Measurements from ENCODE around the gene ACKR4. TPM values are rescaled to one million over a fixed set of nuclear protein-coding genes. Genes with fewer than 3 reads are reported as not detected.

The ACKR4 gene
- polyA plus RNA-seq, 1 of the 3 experiments (the other 2 are of a cell fraction) = 0.10 TPM

DNA sequence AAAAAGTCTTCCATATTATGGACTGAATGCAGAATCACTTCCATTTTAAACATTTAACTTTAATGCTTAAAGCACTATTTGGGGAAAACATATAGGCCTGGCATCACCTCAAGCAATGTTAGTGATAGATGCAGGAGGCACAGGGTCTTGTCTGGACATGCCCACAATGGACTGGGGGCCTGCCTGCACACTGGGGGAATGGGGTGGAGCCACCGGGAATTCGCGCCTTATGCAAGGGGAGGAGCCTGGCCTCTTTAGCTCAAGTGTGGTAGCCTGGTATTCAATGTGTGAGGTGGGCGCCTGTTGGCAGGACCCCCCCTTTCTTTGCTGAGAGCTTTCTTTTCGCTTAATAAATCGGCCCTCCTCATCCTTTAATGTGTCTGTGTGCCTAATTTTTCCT lies 29.9 kb downstream of the ACKR4 start:
- Histone ChIP-seq H4K20me1 (ENCODE audit: insufficient read depth) (no peaks in the 10 kb centered on the region), H3K9me2 (no peaks in the 10 kb centered on the region), H3F3A (replicated peaks; ENCODE audit: insufficient read depth) (peaks cover 24% of the 10 kb centered on the region), H3K4me3 (ENCODE audit: low read depth in 2 of 2, low read length in 1 of 2) (no peak overlapping the region), H3K36me3 (replicated peaks in 1 of 2; ENCODE audit: control insufficient read depth in 1 of 2, insufficient read depth in 2 of 2, low read length in 1 of 2) (peaks cover 10 to 27% of the 10 kb centered on the region in 2 experiments), H3K9ac (no peak overlapping the region), H3K4me2 (no peak overlapping the region), H3K27ac (ENCODE audit: low read depth in 2 of 2, low read length in 1 of 2) (no peak overlapping the region; a peak in 1 of 4 replicates), H2AFZ (ENCODE audit: low read depth) (no peak overlapping the region), H3K9me3 (no peaks in the 10 kb centered on the region), H3K4me1 (ENCODE audit: control insufficient read depth in 1 of 2, insufficient read depth in 2 of 2, low read depth in 1 of 2, low read length in 1 of 2) (peaks cover 0 to 32% of the 10 kb centered on the region in 2 experiments; a peak in 3 of 4 replicates), H3K27me3 (ENCODE audit: insufficient read depth) (no peaks in the 10 kb centered on the region), H3K79me2 (ENCODE audit: insufficient read depth) (no peaks in the 10 kb centered on the region)
- POLR2A ChIA-PET = no interaction called here
- CTCF ChIA-PET = interaction anchor here (1.1 to 1.2 kb wide), 2 partner anchors 13 to 91 kb away, joined by 4 to 8 read pairs; no protein-coding TSS in a partner anchor
- no peak for DNase-seq
- 97% methylated on average over 3 of the region's 6 CpGs for WGBS (ENCODE audit: low lambda C conversion rate)
- TF ChIP-seq POLR2AphosphoS5 (IDR thresholded peaks at IDR 0.05; ENCODE audit: low read depth, low read length) = no peak
- TF ChIP-seq RAD21 (IDR thresholded peaks at IDR 0.05; ENCODE audit: low read length) = no peak
- TF ChIP-seq GABPA (IDR thresholded peaks at IDR 0.05; ENCODE audit: low read depth) = no peak
- no peak for TF ChIP-seq FOXM1 (IDR thresholded peaks at IDR 0.05; ENCODE audit: low read depth)
- no peak for TF ChIP-seq NRF1 (IDR thresholded peaks at IDR 0.05; ENCODE audit: low read depth, low read length)
- no peak for TF ChIP-seq SIN3A (IDR thresholded peaks at IDR 0.05; ENCODE audit: borderline replicate concordance, low read depth, low read length)
- TF ChIP-seq ELF1 (IDR thresholded peaks at IDR 0.05) = no peak
- TF ChIP-seq RXRA (IDR thresholded peaks at IDR 0.05; ENCODE audit: borderline replicate concordance, low read depth) = no peak
- TF ChIP-seq USF1 (IDR thresholded peaks at IDR 0.05; ENCODE audit: borderline replicate concordance, low read depth) = no peak
- TF ChIP-seq MAX (IDR thresholded peaks at IDR 0.05; ENCODE audit: low read depth) = no peak
- no peak for TF ChIP-seq EP300 (IDR thresholded peaks at IDR 0.05; ENCODE audit: borderline replicate concordance in 1 of 2, low read depth in 1 of 2, low read length in 1 of 2)
- no peak for TF ChIP-seq IRF3 (IDR thresholded peaks at IDR 0.05; ENCODE audit: low read depth, low read length)
- TF ChIP-seq RCOR1 (IDR thresholded peaks at IDR 0.05; ENCODE audit: low read length) = no peak
- no peak for TF ChIP-seq TCF12 (IDR thresholded peaks at IDR 0.05)

DNA sequence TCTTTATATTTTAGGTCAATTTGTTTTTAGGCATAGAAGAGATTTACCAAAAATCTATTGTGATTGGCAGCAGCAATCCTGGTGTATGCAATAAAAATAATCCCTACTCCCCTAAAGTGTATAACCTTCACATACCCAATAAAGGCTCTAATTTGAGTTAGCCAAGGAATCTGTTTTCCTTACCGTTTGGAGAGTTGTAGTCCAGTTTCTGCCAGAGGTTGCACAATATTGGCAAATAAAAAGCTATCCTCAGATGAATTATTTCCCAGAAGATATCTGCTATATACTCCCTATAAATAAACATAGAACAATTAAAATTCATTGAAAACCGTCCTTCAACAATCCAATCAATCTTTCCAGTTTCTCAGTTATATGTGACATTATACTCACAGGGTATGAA lies 31.1 kb downstream of the ACKR4 start:
- WGBS (ENCODE audit: low lambda C conversion rate) = 86% methylated on average over 2 of the region's 2 CpGs
- ChIA-PET POLR2A (no interaction called here), CTCF (no interaction called here)
- no peaks in the 10 kb centered on the region for H3K79me2 ChIP-seq (ENCODE audit: insufficient read depth)
- DNase-seq = no peak
- H4K20me1 ChIP-seq (ENCODE audit: insufficient read depth) = no peaks in the 10 kb centered on the region
- peaks cover 0 to 21% of the 10 kb centered on the region in 2 experiments; a peak in 3 of 4 replicates for H3K4me1 ChIP-seq (ENCODE audit: control insufficient read depth in 1 of 2, insufficient read depth in 2 of 2, low read depth in 1 of 2, low read length in 1 of 2)
- H3K4me2 ChIP-seq = no peak overlapping the region
- H2AFZ ChIP-seq (ENCODE audit: low read depth) = no peak overlapping the region
- no peaks in the 10 kb centered on the region for H3K9me3 ChIP-seq
- H3K9ac ChIP-seq = no peak overlapping the region
- H3K27ac ChIP-seq (ENCODE audit: low read depth in 2 of 2, low read length in 1 of 2) = peak overlapping the region in 1 of 2 experiments; percentile 99; a peak in 1 of 4 replicates
- no peaks in the 10 kb centered on the region for H3K9me2 ChIP-seq
- H3K36me3 ChIP-seq (replicated peaks in 1 of 2; ENCODE audit: control insufficient read depth in 1 of 2, insufficient read depth in 2 of 2, low read length in 1 of 2) = peaks cover 10 to 27% of the 10 kb centered on the region in 2 experiments
- no peak overlapping the region for H3K4me3 ChIP-seq (ENCODE audit: low read depth in 2 of 2, low read length in 1 of 2)
- H3F3A ChIP-seq (replicated peaks; ENCODE audit: insufficient read depth) = peaks cover 19% of the 10 kb centered on the region
- no peaks in the 10 kb centered on the region for H3K27me3 ChIP-seq (ENCODE audit: insufficient read depth)
- no peak for TF ChIP-seq FOXM1 (IDR thresholded peaks at IDR 0.05; ENCODE audit: low read depth)
- no peak for TF ChIP-seq MXI1 (IDR thresholded peaks at IDR 0.05; ENCODE audit: low read depth, low read length)
- no peak for TF ChIP-seq RCOR1 (IDR thresholded peaks at IDR 0.05; ENCODE audit: low read length)
- TF ChIP-seq EZH2phosphoT487 (IDR thresholded peaks at IDR 0.05; ENCODE audit: borderline replicate concordance, low read depth) = no peak
- no peak for TF ChIP-seq IRF3 (IDR thresholded peaks at IDR 0.05; ENCODE audit: low read depth, low read length)
- no peak for TF ChIP-seq RAD21 (IDR thresholded peaks at IDR 0.05; ENCODE audit: low read length)
- TF ChIP-seq RFX5 (IDR thresholded peaks at IDR 0.05; ENCODE audit: low read length) = no peak
- no peak for TF ChIP-seq GATA2 (CRISPR knock-in tag; IDR thresholded peaks at IDR 0.05)
- no peak for TF ChIP-seq JUND (IDR thresholded peaks at IDR 0.05)
- no peak for TF ChIP-seq SIN3A (IDR thresholded peaks at IDR 0.05; ENCODE audit: borderline replicate concordance, low read depth, low read length)
- TF ChIP-seq PBX3 (IDR thresholded peaks at IDR 0.05) = no peak
- no peak for TF ChIP-seq REST (IDR thresholded peaks at IDR 0.05; ENCODE audit: low read depth, low read length)
